ENCODE measurements around the gene SRM. TPM values are rescaled to one million over a fixed set of nuclear protein-coding genes. Genes with fewer than 3 reads are reported as not detected.
"Not testable (repeated sequence)": the region's sequence is repeated elsewhere in the genome, so short reads cannot be mapped to it uniquely, and the experiment has no call there.

The SRM gene
- total RNA-seq, 1 donor from 2014 or later = 117 TPM

GRCh38 chr1:11078631-11079030, 18.8 kb upstream of the SRM start:
- Mint-ChIP-seq H3K9me3 (ENCODE audit: unreplicated experiment) (no peaks in the 10 kb centered on the region), H3K36me3 (ENCODE audit: unreplicated experiment) (peaks cover 38% of the 10 kb centered on the region), H3K27ac (ENCODE audit: unreplicated experiment) (no peak overlapping the region), H3K27me3 (ENCODE audit: unreplicated experiment) (no peaks in the 10 kb centered on the region), H3K4me1 (ENCODE audit: unreplicated experiment) (no peaks in the 10 kb centered on the region), H3K4me3 (ENCODE audit: unreplicated experiment) (no peak overlapping the region)
- TF ChIP-seq CTCF (IDR thresholded peaks at IDR 0.05) = no peak
- DNase-seq (ENCODE audit: extremely low spot score, unreplicated experiment) = no peak

GRCh38 chr1:11073398-11073797, 13.6 kb upstream of the SRM start:
- peaks cover 39% of the 10 kb centered on the region for H3K36me3 Mint-ChIP-seq (ENCODE audit: unreplicated experiment)
- DNase-seq (ENCODE audit: extremely low spot score, unreplicated experiment); H3K4me1 Mint-ChIP-seq (ENCODE audit: unreplicated experiment); H3K27me3 Mint-ChIP-seq (ENCODE audit: unreplicated experiment); H3K9me3 Mint-ChIP-seq (ENCODE audit: unreplicated experiment); H3K27ac Mint-ChIP-seq (ENCODE audit: unreplicated experiment); H3K4me3 Mint-ChIP-seq (ENCODE audit: unreplicated experiment): not testable (repeated sequence)

GRCh38 chr1:11072216-11072917, 12.5 kb upstream of the SRM start:
- H3K27ac Mint-ChIP-seq (ENCODE audit: unreplicated experiment) = no peak overlapping the region
- no peaks in the 10 kb centered on the region for H3K27me3 Mint-ChIP-seq (ENCODE audit: unreplicated experiment)
- H3K36me3 Mint-ChIP-seq (ENCODE audit: unreplicated experiment) = peaks cover 45% of the 10 kb centered on the region
- no peaks in the 10 kb centered on the region for H3K9me3 Mint-ChIP-seq (ENCODE audit: unreplicated experiment)
- H3K4me1 Mint-ChIP-seq (ENCODE audit: unreplicated experiment) = no peaks in the 10 kb centered on the region
- no peak for DNase-seq (ENCODE audit: extremely low spot score, unreplicated experiment)
- no peak for TF ChIP-seq CTCF (IDR thresholded peaks at IDR 0.05)
- H3K4me3 Mint-ChIP-seq (ENCODE audit: unreplicated experiment) = no peak overlapping the region

- Mint-ChIP-seq H3K27ac (ENCODE audit: unreplicated experiment) (peak overlapping the region; percentile 3), H3K36me3 (ENCODE audit: unreplicated experiment) (peaks cover 44% of the 10 kb centered on the region), H3K9me3 (ENCODE audit: unreplicated experiment) (no peaks in the 10 kb centered on the region), H3K27me3 (ENCODE audit: unreplicated experiment) (no peaks in the 10 kb centered on the region), H3K4me3 (ENCODE audit: unreplicated experiment) (no peak overlapping the region), H3K4me1 (ENCODE audit: unreplicated experiment) (no peaks in the 10 kb centered on the region)
- no peak for TF ChIP-seq CTCF (IDR thresholded peaks at IDR 0.05)
- no peak for DNase-seq (ENCODE audit: extremely low spot score, unreplicated experiment)
These were observed 11.8 kb upstream of the SRM start for GRCh38 chr1:11071463-11072215.

- Mint-ChIP-seq H3K36me3 (ENCODE audit: unreplicated experiment) (peaks cover 44% of the 10 kb centered on the region), H3K9me3 (ENCODE audit: unreplicated experiment) (no peaks in the 10 kb centered on the region), H3K4me3 (ENCODE audit: unreplicated experiment) (no peak overlapping the region), H3K27ac (ENCODE audit: unreplicated experiment) (no peak overlapping the region), H3K4me1 (ENCODE audit: unreplicated experiment) (no peaks in the 10 kb centered on the region), H3K27me3 (ENCODE audit: unreplicated experiment) (no peaks in the 10 kb centered on the region)
- no peak for TF ChIP-seq CTCF (IDR thresholded peaks at IDR 0.05)
- DNase-seq (ENCODE audit: extremely low spot score, unreplicated experiment) = no peak
These were observed 11.1 kb upstream of the SRM start for GRCh38 chr1:11070876-11071275.
